Ishikawa (cell line): Measurements from ENCODE around the gene LETM1.

ENCODE experiments used
- CEBPB ChIP-seq: IDR thresholded peaks from 2 replicates; pipeline ENCODE4 v1.6.1; 2012
- CREB1 ChIP-seq: IDR thresholded peaks from 2 replicates; pipeline ENCODE4 v1.6.1; 2012; ENCODE audit warnings: low read depth
- NFIC ChIP-seq: IDR thresholded peaks from 2 replicates; pipeline ENCODE4 v1.6.1; 2012
- RAD21 ChIP-seq: IDR thresholded peaks from 2 replicates; pipeline ENCODE4 v1.6.1; 2012; ENCODE audit warnings: low read depth
- TCF12 ChIP-seq: IDR thresholded peaks from 2 replicates; pipeline ENCODE4 v1.6.1; 2012; ENCODE audit warnings: low read depth
- TEAD4 ChIP-seq: IDR thresholded peaks from 2 replicates; pipeline ENCODE4 v1.6.1; 2012
- ZBTB7A ChIP-seq: IDR thresholded peaks from 2 replicates; pipeline ENCODE4 v1.6.1; 2012; ENCODE audit warnings: low read depth
- TF ChIP-seq, protein P1 (sequence below): IDR thresholded peaks from 2 replicates; pipeline ENCODE4 v1.6.1; 2012
- TF ChIP-seq, protein P2 (sequence below): IDR thresholded peaks from 2 replicates; pipeline ENCODE4 v1.6.1; 2012; ENCODE audit warnings: low read depth, mild to moderate bottlenecking

DNA sequence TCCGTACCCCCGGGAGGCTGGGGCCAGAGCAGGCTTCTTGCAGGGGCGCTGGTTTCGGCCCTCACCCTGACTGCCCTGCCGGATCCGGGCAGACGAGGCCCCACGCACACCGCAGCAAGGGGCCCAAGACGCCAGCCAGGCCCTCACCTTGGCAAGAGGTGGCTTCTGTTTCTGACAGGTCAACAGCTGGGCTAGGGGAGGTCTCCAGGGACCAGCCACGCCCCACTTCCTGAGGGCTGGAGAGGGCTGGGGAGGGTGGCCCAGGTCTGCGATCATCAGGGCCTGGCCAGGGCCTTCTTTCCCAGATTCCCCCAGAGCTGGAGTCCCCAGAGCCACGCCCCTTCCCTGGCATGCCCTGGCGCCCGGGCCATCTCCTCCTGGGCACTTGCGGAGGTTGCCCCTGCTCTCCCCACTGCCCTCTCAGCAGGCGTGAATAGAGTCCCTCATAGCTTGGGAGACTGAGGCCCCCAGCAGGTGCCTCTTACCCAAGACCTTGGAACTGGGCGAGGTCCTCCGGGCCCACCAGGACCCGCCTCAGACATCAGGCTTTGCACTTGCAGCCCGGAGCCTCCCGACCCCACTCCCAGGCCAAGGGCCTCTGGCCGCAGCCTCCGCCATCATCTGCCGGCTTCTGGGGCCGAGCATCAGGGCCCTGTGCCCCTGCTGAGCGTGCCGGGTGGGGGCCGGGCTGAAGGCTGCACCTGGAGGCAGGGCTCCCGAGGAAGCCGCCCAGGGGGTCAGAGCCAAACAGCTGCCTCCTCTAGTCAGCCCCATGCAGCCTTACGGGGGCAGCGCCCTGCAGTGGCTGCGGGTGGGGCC lies 69.2 kb downstream of the LETM1 start:
- no peak for TF ChIP-seq CEBPB
- TF ChIP-seq, protein P1, sequence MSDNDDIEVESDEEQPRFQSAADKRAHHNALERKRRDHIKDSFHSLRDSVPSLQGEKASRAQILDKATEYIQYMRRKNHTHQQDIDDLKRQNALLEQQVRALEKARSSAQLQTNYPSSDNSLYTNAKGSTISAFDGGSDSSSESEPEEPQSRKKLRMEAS, result no peak
- TF ChIP-seq NFIC, result no peak
- no peak for TF ChIP-seq ZBTB7A
- TF ChIP-seq, protein P2, sequence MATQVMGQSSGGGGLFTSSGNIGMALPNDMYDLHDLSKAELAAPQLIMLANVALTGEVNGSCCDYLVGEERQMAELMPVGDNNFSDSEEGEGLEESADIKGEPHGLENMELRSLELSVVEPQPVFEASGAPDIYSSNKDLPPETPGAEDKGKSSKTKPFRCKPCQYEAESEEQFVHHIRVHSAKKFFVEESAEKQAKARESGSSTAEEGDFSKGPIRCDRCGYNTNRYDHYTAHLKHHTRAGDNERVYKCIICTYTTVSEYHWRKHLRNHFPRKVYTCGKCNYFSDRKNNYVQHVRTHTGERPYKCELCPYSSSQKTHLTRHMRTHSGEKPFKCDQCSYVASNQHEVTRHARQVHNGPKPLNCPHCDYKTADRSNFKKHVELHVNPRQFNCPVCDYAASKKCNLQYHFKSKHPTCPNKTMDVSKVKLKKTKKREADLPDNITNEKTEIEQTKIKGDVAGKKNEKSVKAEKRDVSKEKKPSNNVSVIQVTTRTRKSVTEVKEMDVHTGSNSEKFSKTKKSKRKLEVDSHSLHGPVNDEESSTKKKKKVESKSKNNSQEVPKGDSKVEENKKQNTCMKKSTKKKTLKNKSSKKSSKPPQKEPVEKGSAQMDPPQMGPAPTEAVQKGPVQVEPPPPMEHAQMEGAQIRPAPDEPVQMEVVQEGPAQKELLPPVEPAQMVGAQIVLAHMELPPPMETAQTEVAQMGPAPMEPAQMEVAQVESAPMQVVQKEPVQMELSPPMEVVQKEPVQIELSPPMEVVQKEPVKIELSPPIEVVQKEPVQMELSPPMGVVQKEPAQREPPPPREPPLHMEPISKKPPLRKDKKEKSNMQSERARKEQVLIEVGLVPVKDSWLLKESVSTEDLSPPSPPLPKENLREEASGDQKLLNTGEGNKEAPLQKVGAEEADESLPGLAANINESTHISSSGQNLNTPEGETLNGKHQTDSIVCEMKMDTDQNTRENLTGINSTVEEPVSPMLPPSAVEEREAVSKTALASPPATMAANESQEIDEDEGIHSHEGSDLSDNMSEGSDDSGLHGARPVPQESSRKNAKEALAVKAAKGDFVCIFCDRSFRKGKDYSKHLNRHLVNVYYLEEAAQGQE, result no peak
- TF ChIP-seq CREB1, result no peak
- no peak for TF ChIP-seq TCF12
- no peak for TF ChIP-seq TEAD4
- no peak for TF ChIP-seq RAD21
